H1 (cell line): ENCODE measurements around the gene BRD9. TPM values are rescaled to one million over a fixed set of nuclear protein-coding genes. Genes with fewer than 3 reads are reported as not detected.

Source experiments
- CTCF ChIA-PET: fragments of 300-600 bp; sonication (Branson Sonifier 250); formaldehyde crosslinking; loops from one replicate; lab custom pipeline; 2021; ENCODE audit not compliant: partially characterized antibody; lab: Charles Lee
- POLR2A ChIA-PET: fragments of 300-600 bp; sonication (Branson Sonifier 250); formaldehyde crosslinking; loops from one replicate; lab custom pipeline; 2021; ENCODE audit warnings: inconsistent platforms; ENCODE audit not compliant: partially characterized antibody; lab: Charles Lee
- DNase-seq, 2 experiments: peaks; one replicate each; pipeline versions ENCODE4 v3.0.0 to v3.0.0-alpha.2; 2010 to 2022; ENCODE audit warnings: low spot score in 2 of 2, low read depth in 1 of 2, mixed read lengths in 1 of 2
- FAIRE-seq: peaks from 2 replicates; lab custom pipeline; 2011; peaks lifted over from hg19 to GRCh38; lab: Jason Lieb, UNC
- H2AFZ ChIP-seq: 2 replicates; pipeline ENCODE4 v1.8.1; 2012; ENCODE audit warnings: low read length, inconsistent platforms
- H2AK5ac ChIP-seq: 2 replicates; pipeline ENCODE4 v1.6.1; 2013; ENCODE audit warnings: low read depth, low read length
- H2BK120ac ChIP-seq: replicated peaks from 2 replicates; pipeline ENCODE3; 2013; ENCODE audit warnings: low read depth, low read length, inconsistent platforms
- H2BK12ac ChIP-seq: 2 replicates; pipeline ENCODE4 v1.6.1; 2013; ENCODE audit warnings: low read depth, low read length
- H2BK15ac ChIP-seq: 2 replicates; pipeline ENCODE4 v1.6.1; 2013; ENCODE audit warnings: low read length
- H2BK20ac ChIP-seq: 2 replicates; pipeline ENCODE4 v1.6.1; 2013; ENCODE audit warnings: low read length
- H2BK5ac ChIP-seq: 2 replicates; pipeline ENCODE4 v1.6.1; 2013; ENCODE audit warnings: low read depth, low read length
- H3K14ac ChIP-seq: 2 replicates; pipeline ENCODE4 v1.6.1; 2013; ENCODE audit warnings: inconsistent platforms; ENCODE audit not compliant: insufficient read length
- H3K18ac ChIP-seq: 2 replicates; pipeline ENCODE4 v1.6.1; 2013; ENCODE audit warnings: low read length; ENCODE audit errors: extremely low read depth
- H3K23ac ChIP-seq: 2 replicates; pipeline ENCODE4 v1.6.1; 2013; ENCODE audit warnings: inconsistent platforms; ENCODE audit not compliant: insufficient read length
- H3K23me2 ChIP-seq: 2 replicates; pipeline ENCODE4 v1.6.1; 2013; ENCODE audit warnings: low read depth, low read length
- H3K27ac ChIP-seq: 2 replicates; pipeline ENCODE4 v1.6.1; 2011; ENCODE audit warnings: low read depth, low read length, inconsistent platforms
- H3K27me3 ChIP-seq, 4 experiments: replicated peaks in 1 of 4; 1 replicate in 1 of 4; 2 replicates in 3 of 4; pipeline versions ENCODE4 v1.6.1 to v1.8.1; 2011 to 2013; ENCODE audit warnings: low read length in 3 of 4, mild to moderate bottlenecking in 3 of 4, inconsistent platforms in 2 of 4, mixed read lengths in 2 of 4, moderate library complexity in 1 of 4; ENCODE audit not compliant: control insufficient read depth in 3 of 4, insufficient read depth in 3 of 4; ENCODE audit errors: extremely low read depth in 1 of 4
- H3K36me3 ChIP-seq, 4 experiments: 2 replicates each; pipeline versions ENCODE4 v1.6.1 to v1.8.1; 2011 to 2013; ENCODE audit warnings: mild to moderate bottlenecking in 4 of 4, low read length in 3 of 4, moderate library complexity in 2 of 4, control low read depth in 1 of 4, inconsistent platforms in 1 of 4; ENCODE audit not compliant: insufficient read depth in 4 of 4, control insufficient read depth in 2 of 4
- H3K4ac ChIP-seq: replicated peaks from 2 replicates; pipeline ENCODE3; 2013; ENCODE audit warnings: low read length, low read depth, mixed read lengths, inconsistent platforms; ENCODE audit not compliant: insufficient read length
- H3K4me1 ChIP-seq, 4 experiments: replicated peaks in 1 of 4; 1 replicate in 1 of 4; 2 replicates in 3 of 4; pipeline versions ENCODE4 v1.6.1 to v1.8.1; 2011 to 2013; ENCODE audit warnings: low read length in 3 of 4, inconsistent platforms in 2 of 4, mixed read lengths in 1 of 4; ENCODE audit not compliant: insufficient read depth in 4 of 4, control insufficient read depth in 3 of 4
- H3K4me2 ChIP-seq, 2 experiments: 2 replicates each; pipeline versions ENCODE4 v1.6.1 to v1.8.1; 2011 to 2013; ENCODE audit warnings: low read depth in 2 of 2, low read length in 2 of 2, control low read depth in 1 of 2, inconsistent platforms in 1 of 2, mild to moderate bottlenecking in 1 of 2; ENCODE audit not compliant: insufficient read depth in 1 of 2
- H3K4me3 ChIP-seq, 4 experiments: fragments of 200-600, 300-600 bp in 1 of 4; sonication (generic), shearing (Covaris generic), sonication (Bioruptor Twin) in 1 of 4; 2 replicates each; pipeline versions ENCODE4 v1.5.1 to v1.8.1; 2011 to 2016; ENCODE audit warnings: low read length in 4 of 4, low read depth in 3 of 4, control low read depth in 2 of 4, inconsistent platforms in 2 of 4, mild to moderate bottlenecking in 2 of 4, mixed read lengths in 1 of 4, moderate library complexity in 1 of 4; ENCODE audit not compliant: insufficient read depth in 2 of 4; ENCODE audit errors: extremely low read depth in 1 of 4
- H3K56ac ChIP-seq: replicated peaks from 2 replicates; pipeline ENCODE3; 2013; ENCODE audit warnings: low read depth, mild to moderate bottlenecking, mixed read lengths, low read length, inconsistent platforms; ENCODE audit not compliant: insufficient read length
- H3K79me1 ChIP-seq: 2 replicates; pipeline ENCODE4 v1.6.1; 2013; ENCODE audit warnings: low read depth, low read length, control low read depth
- H3K79me2 ChIP-seq, 2 experiments: 2 replicates each; pipeline versions ENCODE4 v1.6.1 to v1.8.1; 2012 to 2013; ENCODE audit warnings: low read length in 2 of 2, mild to moderate bottlenecking in 2 of 2, inconsistent platforms in 1 of 2; ENCODE audit not compliant: insufficient read depth in 2 of 2, control insufficient read depth in 1 of 2
- H3K9ac ChIP-seq, 4 experiments: replicated peaks in 1 of 4; 1 replicate in 1 of 4; 2 replicates in 3 of 4; pipeline versions ENCODE4 v1.6.1 to v1.8.1; 2011 to 2013; ENCODE audit warnings: low read depth in 3 of 4, low read length in 3 of 4, control low read depth in 2 of 4, mild to moderate bottlenecking in 2 of 4, moderate library complexity in 2 of 4, inconsistent platforms in 1 of 4; ENCODE audit errors: extremely low read depth in 1 of 4
- H3K9me3 ChIP-seq, 2 experiments: 2 replicates each; pipeline versions ENCODE4 v1.6.1 to v1.8.1; 2012 to 2013; ENCODE audit warnings: mild to moderate bottlenecking in 2 of 2, moderate library complexity in 2 of 2, control low read depth in 1 of 2, inconsistent platforms in 1 of 2, low read depth in 1 of 2, low read length in 1 of 2, mixed read lengths in 1 of 2; ENCODE audit not compliant: insufficient read depth in 2 of 2
- H4K20me1 ChIP-seq, 2 experiments: replicated peaks in 1 of 2; 2 replicates each; pipeline versions ENCODE3 to v1.8.1; 2011 to 2013; ENCODE audit warnings: inconsistent platforms in 2 of 2, low read length in 2 of 2, mild to moderate bottlenecking in 1 of 2; ENCODE audit not compliant: insufficient read depth in 2 of 2, control insufficient read depth in 1 of 2
- H4K5ac ChIP-seq: 2 replicates; pipeline ENCODE4 v1.6.1; 2013; ENCODE audit warnings: low read length, low read depth, mixed read lengths, inconsistent platforms; ENCODE audit not compliant: insufficient read length
- H4K8ac ChIP-seq: 2 replicates; pipeline ENCODE4 v1.8.0; 2013; ENCODE audit warnings: mild to moderate bottlenecking, moderate library complexity, low read length, inconsistent platforms; ENCODE audit not compliant: insufficient read depth; ENCODE audit errors: extremely low read depth
- H4K91ac ChIP-seq: replicated peaks from 2 replicates; pipeline ENCODE3; 2013; ENCODE audit warnings: low read length, mixed read lengths, inconsistent platforms; ENCODE audit not compliant: insufficient read length
- CREB1 ChIP-seq: IDR thresholded peaks from 2 replicates; pipeline ENCODE4 v1.6.1; 2012; ENCODE audit warnings: inconsistent platforms
- WGBS, 2 experiments: shearing (Covaris generic) in 1 of 2; methylation state at CpG; one replicate each; pipeline versions ENCODE4 v1.1.6 to v1.1.7; 2013 to 2015; ENCODE audit warnings: low lambda C conversion rate in 2 of 2, mixed read lengths in 2 of 2, inconsistent platforms in 1 of 2, low coverage in 1 of 2, missing lambda C conversion rate in 1 of 2; ENCODE audit not compliant: insufficient replicate concordance in 2 of 2, insufficient coverage in 1 of 2, insufficient read length in 1 of 2; ENCODE audit errors: extremely low coverage in 1 of 2, missing lambda C conversion rate in 1 of 2; 5-methylcytosine and 5-hydroxymethylcytosine counted together
- polyA plus RNA-seq, 7 experiments: library from polyadenylated mRNA; depleted of rRNA in 3 of 7; stranded (reverse) in 5 of 7; unstranded in 2 of 7; fragments of >200 nt in 5 of 7; fragments of 200-250 nt in 2 of 7; gene quantifications; 1 replicate in 5 of 7; 2 replicates in 1 of 7; 4 replicates in 1 of 7; pipeline versions ENCODE4 v1.2.1 to v1.2.3, GENCODE V29; 2011 to 2013; ENCODE audit warnings: missing spikeins in 2 of 7, mixed read lengths in 2 of 7
- total RNA-seq: library from RNA; stranded (reverse); fragmentation: NEBNext Ultra II Directional; extraction: Animal tissue kit (Norgen Biotek cat#: 25700); gene quantifications from 2 replicates; pipeline ENCODE4 v1.2.1, GENCODE V29; 2021

Gene BRD9
- total and polyA plus RNA-seq, 2 of the 8 experiments (the other 6 are each of a cell fraction or from before 2014, with no cell fraction given) = 9.3 to 49.4 TPM

GRCh38 chr5:854217-854616, 38.4 kb downstream of the BRD9 start:
- no peak overlapping the region for H2BK120ac ChIP-seq
- no peak overlapping the region for H2BK5ac ChIP-seq
- no peak overlapping the region for H3K23ac ChIP-seq
- H3K9ac ChIP-seq = no peak overlapping the region
- no peak overlapping the region for H3K4ac ChIP-seq
- H3K9me3 ChIP-seq = no peaks in the 10 kb centered on the region
- H3K36me3 ChIP-seq = no peaks in the 10 kb centered on the region; a peak in 1 of 8 replicates
- H4K5ac ChIP-seq = no peak overlapping the region
- H3K79me2 ChIP-seq = no peaks in the 10 kb centered on the region
- WGBS, 2 experiments = 91% methylated on average over 13 of the region's 13 CpGs; no CpG with 5 or more reads in 1 of the 2 experiments
- ChIA-PET CTCF (no interaction called here), POLR2A (interaction anchor here (1.0 to 1.1 kb wide), 2 partner anchors 10 to 198 kb away, joined by 4 to 7 read pairs; no protein-coding TSS in a partner anchor)
- no peak overlapping the region for H3K27ac ChIP-seq
- H2BK20ac ChIP-seq = no peak overlapping the region
- DNase-seq (no peak), FAIRE-seq (no peak)
- no peak overlapping the region for H3K4me3 ChIP-seq
- H4K91ac ChIP-seq = no peak overlapping the region
- TF ChIP-seq CREB1 = no peak
- no peak overlapping the region for H3K4me2 ChIP-seq
- H2BK12ac ChIP-seq = no peak overlapping the region
- no peak overlapping the region for H3K56ac ChIP-seq
- no peak overlapping the region for H2AK5ac ChIP-seq
- H3K79me1 ChIP-seq = peaks cover 4% of the 10 kb centered on the region; the same call in 1 of the 2 replicates
- H3K27me3 ChIP-seq = no peaks in the 10 kb centered on the region
- no peak overlapping the region for H3K14ac ChIP-seq
- H3K18ac ChIP-seq = no peak overlapping the region
- no peak overlapping the region for H2BK15ac ChIP-seq
- H4K20me1 ChIP-seq = peaks cover 0 to 12% of the 10 kb centered on the region in 2 experiments
- H3K23me2 ChIP-seq = peaks cover 11% of the 10 kb centered on the region; the same call in 1 of the 2 replicates
- peaks cover 0 to 3% (median 0%) of the 10 kb centered on the region in 4 experiments; a peak in 1 of 7 replicates for H3K4me1 ChIP-seq
- no peak overlapping the region for H2AFZ ChIP-seq
- no peak overlapping the region for H4K8ac ChIP-seq
